Memory B cell (primary cell): ENCODE measurements around the gene MCU.
"Not testable (repeated sequence)": the region's sequence is repeated elsewhere in the genome, so short reads cannot be mapped to it uniquely, and the experiment has no call there.

Source experiments
- ATAC-seq: fragments of 150-1000 bp; cut with Tn5 transposase; 2 replicates; pipeline ENCODE4 v1.10.0; 2021; ENCODE audit warnings: low read depth, mild to moderate bottlenecking, moderate library complexity
- DNase-seq, 2 donors: peaks; one replicate each; pipeline ENCODE4 v3.0.0; 2022; ENCODE audit warnings: low spot score in 2 of 2
- H3K27ac Mint-ChIP-seq: one replicate; pipeline ENCODE4 v1.8.0; 2022; ENCODE audit warnings: mild to moderate bottlenecking, moderate library complexity, mixed read lengths
- H3K27me3 Mint-ChIP-seq: one replicate; pipeline ENCODE4 v1.8.0; 2022; ENCODE audit warnings: mixed read lengths
- H3K36me3 Mint-ChIP-seq: one replicate; pipeline ENCODE4 v1.8.0; 2022; ENCODE audit warnings: mild to moderate bottlenecking, mixed read lengths
- H3K4me1 Mint-ChIP-seq: one replicate; pipeline ENCODE4 v1.8.0; 2022; ENCODE audit warnings: mixed read lengths
- H3K4me3 Mint-ChIP-seq: one replicate; pipeline ENCODE4 v1.8.0; 2022; ENCODE audit warnings: mild to moderate bottlenecking, moderate library complexity, mixed read lengths
- H3K9me3 Mint-ChIP-seq: one replicate; pipeline ENCODE4 v1.8.0; 2022; ENCODE audit warnings: mixed read lengths

The MCU gene

DNA sequence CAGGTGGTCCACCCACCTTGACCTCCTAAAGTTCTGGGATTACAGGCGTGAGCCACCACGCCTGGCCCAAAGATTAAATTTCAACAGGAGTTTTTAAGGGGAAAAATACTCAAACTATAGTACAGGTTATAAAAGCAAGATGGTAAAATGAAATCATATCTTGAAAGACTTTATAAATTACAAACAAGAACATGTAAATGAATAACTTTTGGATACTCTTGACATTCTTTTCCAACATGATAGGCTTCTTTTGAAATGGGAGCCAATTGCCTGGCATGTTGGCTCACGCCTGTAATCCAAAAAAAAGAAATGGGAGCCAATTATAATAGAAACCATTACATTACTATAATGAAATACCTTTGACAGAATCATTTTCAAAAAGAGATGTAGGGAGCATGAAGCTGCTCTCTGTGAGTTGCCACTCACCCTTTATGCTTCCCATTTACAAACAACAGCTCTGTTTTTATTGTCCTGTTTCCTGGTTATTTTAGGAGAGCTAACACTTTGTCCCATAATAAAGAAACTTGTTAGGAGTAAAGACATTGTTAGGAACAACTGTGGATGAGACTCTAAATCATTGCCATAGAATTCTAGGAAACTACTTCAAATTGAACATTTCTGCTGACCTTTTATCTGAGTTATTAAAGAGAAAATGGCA is 24.6 kb upstream of the MCU start:
- Mint-ChIP-seq H3K9me3 (no peaks in the 10 kb centered on the region), H3K36me3 (peaks cover 1% of the 10 kb centered on the region), H3K27me3 (peaks cover 2% of the 10 kb centered on the region), H3K4me3 (no peak overlapping the region), H3K4me1 (no peaks in the 10 kb centered on the region), H3K27ac (no peak overlapping the region)
- ATAC-seq (no peak), DNase-seq (no peak)

- Mint-ChIP-seq H3K4me3 (no peak overlapping the region), H3K27ac (no peak overlapping the region), H3K27me3 (no peaks in the 10 kb centered on the region)
These were observed 18.7 kb upstream of the MCU start for GRCh38 chr10:72673280-72673679.

DNA sequence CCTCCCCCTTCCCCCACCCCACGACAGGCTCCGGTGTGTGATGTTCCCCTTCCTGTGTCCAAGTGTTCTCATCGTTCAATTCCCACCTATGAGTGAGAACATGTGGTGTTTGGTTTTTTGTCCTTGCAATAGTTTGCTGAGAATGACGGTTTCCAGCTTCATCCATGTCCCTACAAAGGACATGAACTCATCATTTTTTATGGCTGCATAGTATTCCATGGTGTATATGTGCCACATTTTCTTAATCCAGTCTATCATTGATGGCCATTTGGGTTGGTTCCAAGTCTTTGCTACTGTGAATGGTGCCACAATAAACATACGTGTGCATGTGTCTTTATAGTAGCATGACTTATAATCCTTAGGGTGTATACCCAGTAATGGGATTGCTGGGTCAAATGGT is 17.8 kb upstream of the MCU start:
- H3K9me3 Mint-ChIP-seq, H3K27ac Mint-ChIP-seq, DNase-seq, ATAC-seq, H3K36me3 Mint-ChIP-seq, H3K4me3 Mint-ChIP-seq, H3K27me3 Mint-ChIP-seq, H3K4me1 Mint-ChIP-seq: not testable (repeated sequence)

More at GRCh38 chr10:72673280-72673679, 18.7 kb upstream of the MCU start:
- DNase-seq: no peak
- ATAC-seq: no peak
- no peaks in the 10 kb centered on the region for H3K9me3 Mint-ChIP-seq
- H3K4me1 Mint-ChIP-seq: peaks cover 5% of the 10 kb centered on the region
- peaks cover 1% of the 10 kb centered on the region for H3K36me3 Mint-ChIP-seq

DNA sequence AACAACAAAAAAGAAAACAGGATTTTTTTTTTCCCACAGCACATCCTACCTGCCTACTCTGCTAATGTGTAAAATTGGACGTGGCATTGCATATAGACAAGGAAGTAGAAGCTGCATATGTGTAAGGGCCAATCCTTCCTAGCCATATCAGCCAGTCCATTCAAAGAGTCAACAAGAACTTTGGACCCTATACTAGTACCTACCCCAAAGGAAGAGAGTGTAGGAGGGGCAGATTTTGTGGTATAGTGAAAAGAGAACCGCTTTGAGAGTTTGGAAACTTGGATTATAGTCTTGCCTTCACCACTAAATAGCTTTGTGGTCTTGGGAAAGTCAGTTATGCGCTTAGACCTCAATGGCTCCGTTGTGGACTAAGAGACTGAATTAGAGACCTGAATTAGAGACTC is 12.1 kb upstream of the MCU start:
- Mint-ChIP-seq H3K4me3 (no peak overlapping the region), H3K27me3 (peaks cover 2% of the 10 kb centered on the region), H3K4me1 (peaks cover 5% of the 10 kb centered on the region), H3K9me3 (no peaks in the 10 kb centered on the region), H3K27ac (no peak overlapping the region), H3K36me3 (no peaks in the 10 kb centered on the region)
- no peak for DNase-seq
- no peak for ATAC-seq

GRCh38 chr10:72682638-72683037 is 9.3 kb upstream of the MCU start:
- Mint-ChIP-seq H3K27me3 (peaks cover 4% of the 10 kb centered on the region), H3K9me3 (no peaks in the 10 kb centered on the region), H3K27ac (no peak overlapping the region), H3K36me3 (no peaks in the 10 kb centered on the region), H3K4me1 (peaks cover 9% of the 10 kb centered on the region), H3K4me3 (no peak overlapping the region)
- no peak for ATAC-seq
- no peak for DNase-seq

DNA sequence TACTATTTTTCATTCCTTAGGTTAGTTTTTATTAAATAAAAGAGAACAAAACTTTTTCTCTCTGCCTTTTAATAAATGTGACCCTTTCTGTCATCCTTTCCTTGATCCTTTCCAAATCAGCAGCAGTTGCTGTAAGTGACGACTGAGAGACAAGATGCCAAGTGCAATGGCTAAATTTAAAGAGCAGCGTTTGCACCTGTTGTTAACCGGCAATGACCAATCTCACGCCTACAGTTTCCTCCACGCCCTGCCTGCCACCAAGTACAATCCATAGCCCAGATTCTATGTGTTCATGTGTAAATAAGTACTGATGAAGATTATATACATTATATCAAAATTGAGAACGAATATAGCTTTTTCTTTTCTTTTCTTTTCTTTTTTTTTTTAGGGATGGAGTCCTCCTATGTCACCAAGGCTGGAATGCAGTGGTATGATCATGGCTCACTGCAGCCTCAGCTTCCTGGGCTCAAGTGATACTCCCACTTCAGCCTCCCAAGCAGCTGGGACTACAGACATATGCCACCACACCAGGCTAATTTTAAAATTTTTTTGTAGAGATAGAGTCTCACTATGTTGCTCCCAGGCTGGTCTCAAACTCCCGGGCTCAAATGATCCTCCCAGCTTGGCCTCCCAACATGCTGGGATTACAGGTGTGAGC is 6.5 kb upstream of the MCU start:
- Mint-ChIP-seq H3K27ac (no peak overlapping the region), H3K4me3 (no peak overlapping the region), H3K9me3 (no peaks in the 10 kb centered on the region), H3K27me3 (peaks cover 2% of the 10 kb centered on the region), H3K36me3 (no peaks in the 10 kb centered on the region), H3K4me1 (peaks cover 15% of the 10 kb centered on the region)
- ATAC-seq: no peak
- no peak for DNase-seq

DNA sequence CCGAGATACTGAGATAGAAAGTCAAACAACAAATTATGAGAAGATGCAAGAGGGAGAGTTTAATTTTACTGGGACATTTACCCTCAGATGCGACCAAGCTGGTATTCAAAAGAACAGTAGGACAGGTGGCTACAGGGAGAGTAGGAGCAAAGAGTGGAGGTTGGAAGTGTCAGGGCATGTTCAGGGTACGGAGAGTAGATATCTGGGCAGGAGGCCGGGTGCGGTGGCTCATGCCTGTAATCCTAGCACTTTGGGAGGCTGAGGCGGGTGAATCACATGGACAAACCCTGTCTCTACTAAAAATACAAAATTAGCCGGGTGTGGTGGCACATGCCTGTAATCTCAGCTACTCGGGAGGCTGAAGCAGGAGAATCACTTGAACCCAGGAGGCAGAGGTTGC is 5.5 kb upstream of the MCU start:
- H3K27ac Mint-ChIP-seq, H3K36me3 Mint-ChIP-seq, H3K27me3 Mint-ChIP-seq, H3K9me3 Mint-ChIP-seq, ATAC-seq, H3K4me3 Mint-ChIP-seq, DNase-seq: not testable (repeated sequence)
- H3K4me1 Mint-ChIP-seq: peaks cover 15% of the 10 kb centered on the region

- peaks cover 17% of the 10 kb centered on the region for H3K4me1 Mint-ChIP-seq
- no peak for ATAC-seq
- H3K4me3 Mint-ChIP-seq: no peak overlapping the region
- no peaks in the 10 kb centered on the region for H3K36me3 Mint-ChIP-seq
- H3K9me3 Mint-ChIP-seq: no peaks in the 10 kb centered on the region
- no peak overlapping the region for H3K27ac Mint-ChIP-seq
- no peak for DNase-seq
- peaks cover 2% of the 10 kb centered on the region for H3K27me3 Mint-ChIP-seq
These were observed 4.9 kb upstream of the MCU start for GRCh38 chr10:72687035-72687434.

GRCh38 chr10:72688208-72688651 is 3.7 kb upstream of the MCU start:
- DNase-seq (no peak), ATAC-seq (no peak)
- H3K4me1 Mint-ChIP-seq: peaks cover 22% of the 10 kb centered on the region
- no peaks in the 10 kb centered on the region for H3K36me3 Mint-ChIP-seq
- H3K9me3 Mint-ChIP-seq: no peaks in the 10 kb centered on the region
- H3K27me3 Mint-ChIP-seq: peaks cover 2% of the 10 kb centered on the region
- H3K27ac Mint-ChIP-seq: no peak overlapping the region
- H3K4me3 Mint-ChIP-seq: no peak overlapping the region

DNA sequence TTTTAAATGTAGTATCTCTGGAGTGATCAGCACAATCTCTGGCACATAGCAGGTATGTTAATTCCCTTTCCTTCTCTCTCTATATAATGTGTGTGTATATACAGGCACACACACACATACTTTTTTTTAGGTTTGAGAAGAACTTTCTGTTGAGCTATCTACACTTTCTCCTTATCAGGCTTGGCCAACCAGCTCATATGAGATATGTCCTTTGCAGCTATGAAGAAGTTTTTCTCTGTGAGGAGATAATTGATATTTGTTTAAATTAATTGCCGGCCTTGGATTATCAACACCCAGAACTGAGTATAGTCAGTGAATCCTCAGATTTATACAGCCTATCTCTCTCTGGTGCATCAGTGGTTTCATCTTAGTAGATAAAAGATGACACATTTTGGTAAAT is 2.3 kb upstream of the MCU start:
- Mint-ChIP-seq H3K27ac (no peak overlapping the region), H3K27me3 (peaks cover 2% of the 10 kb centered on the region), H3K9me3 (no peaks in the 10 kb centered on the region), H3K36me3 (no peaks in the 10 kb centered on the region), H3K4me1 (peaks cover 34% of the 10 kb centered on the region), H3K4me3 (no peak overlapping the region)
- DNase-seq: no peak
- ATAC-seq: no peak

GRCh38 chr10:72690071-72690755 is 1.7 kb upstream of the MCU start:
- DNase-seq (no peak), ATAC-seq (no peak)
- Mint-ChIP-seq H3K4me1 (peaks cover 39% of the 10 kb centered on the region), H3K27me3 (peaks cover 2% of the 10 kb centered on the region), H3K9me3 (no peaks in the 10 kb centered on the region), H3K36me3 (no peaks in the 10 kb centered on the region), H3K27ac (no peak overlapping the region), H3K4me3 (no peak overlapping the region)

GRCh38 chr10:72691470-72691862 is 477 bp upstream of the MCU start:
- H3K4me1 Mint-ChIP-seq: peaks cover 36% of the 10 kb centered on the region

DNA sequence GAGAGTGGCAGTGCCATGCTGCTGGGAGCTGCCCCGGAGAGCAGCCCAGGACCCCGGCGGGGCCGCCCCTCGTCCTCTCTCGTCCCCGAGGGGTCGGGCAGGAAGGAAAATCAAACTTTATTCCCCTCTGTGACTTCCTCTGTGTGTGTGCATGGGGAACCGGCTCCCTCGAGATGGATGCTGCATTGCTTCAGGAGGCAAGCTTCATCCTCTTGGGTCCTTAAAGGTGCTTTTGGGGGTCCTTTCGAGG is 726 bp downstream of the MCU start:
- no peaks in the 10 kb centered on the region for H3K27me3 Mint-ChIP-seq
- H3K4me1 Mint-ChIP-seq: peaks cover 33% of the 10 kb centered on the region
- H3K36me3 Mint-ChIP-seq: no peaks in the 10 kb centered on the region
- ATAC-seq: no peak
- peak overlapping the region; percentile 52 for H3K27ac Mint-ChIP-seq
- no peaks in the 10 kb centered on the region for H3K9me3 Mint-ChIP-seq
- DNase-seq: no peak
- peak overlapping the region; percentile 88 for H3K4me3 Mint-ChIP-seq

More at GRCh38 chr10:72691470-72691862, 477 bp upstream of the MCU start:
- Mint-ChIP-seq H3K36me3 (no peaks in the 10 kb centered on the region), H3K27me3 (no peaks in the 10 kb centered on the region), H3K9me3 (no peaks in the 10 kb centered on the region), H3K27ac (no peak overlapping the region), H3K4me3 (peak overlapping the region; percentile 90)
- ATAC-seq (no peak), DNase-seq (no peak)

- Mint-ChIP-seq H3K27me3 (no peaks in the 10 kb centered on the region), H3K27ac (peak overlapping the region; percentile 52), H3K4me1 (peaks cover 28% of the 10 kb centered on the region), H3K4me3 (peak overlapping the region; percentile 88), H3K36me3 (no peaks in the 10 kb centered on the region), H3K9me3 (no peaks in the 10 kb centered on the region)
- DNase-seq (peak in 1 of 2 donors; percentile 13), ATAC-seq (no peak)
These were observed 1.2 kb downstream of the MCU start for GRCh38 chr10:72692994-72693781.
